HAP-1 (cell line): ENCODE data around the gene TSPAN32.

Source experiments
- DNase-seq, 2 experiments: peaks; one replicate each; pipeline ENCODE4 v3.0.0-alpha.2; 2016 to 2020; ENCODE audit warnings: low spot score in 2 of 2
- H3K27me3 ChIP-seq: fragments of 250-450 bp; sonication (Bioruptor Pico); 2 replicates; pipeline ENCODE4 v1.5.1; 2020; ENCODE audit warnings: low read depth, mild to moderate bottlenecking, moderate library complexity
- H3K36me3 ChIP-seq: fragments of 250-450 bp; sonication (Bioruptor Pico); replicated peaks from 2 replicates; pipeline ENCODE4 v1.5.1; 2020; ENCODE audit warnings: mild to moderate bottlenecking
- H3K4me1 ChIP-seq: fragments of 250-450 bp; sonication (Bioruptor Pico); 2 replicates; pipeline ENCODE4 v1.5.1; 2020; ENCODE audit warnings: mild to moderate bottlenecking
- H3K4me3 ChIP-seq: fragments of 250-450 bp; sonication (Bioruptor Pico); 2 replicates; pipeline ENCODE4 v1.5.1; 2020; ENCODE audit warnings: mild to moderate bottlenecking, moderate library complexity
- H3K9me3 ChIP-seq: fragments of 250-450 bp; sonication (Bioruptor Pico); 2 replicates; pipeline ENCODE4 v1.5.1; 2020; ENCODE audit warnings: mild to moderate bottlenecking, moderate library complexity
- in situ Hi-C: fragments of 300-500 bp; cut with MboI; formaldehyde crosslinking; loops from 3 replicates; pipeline ENCODE4 v1.14.3; 2020; ENCODE audit warnings: low sequenced_read_pairs, inconsistent platforms, mixed read lengths

Gene TSPAN32, protein sequence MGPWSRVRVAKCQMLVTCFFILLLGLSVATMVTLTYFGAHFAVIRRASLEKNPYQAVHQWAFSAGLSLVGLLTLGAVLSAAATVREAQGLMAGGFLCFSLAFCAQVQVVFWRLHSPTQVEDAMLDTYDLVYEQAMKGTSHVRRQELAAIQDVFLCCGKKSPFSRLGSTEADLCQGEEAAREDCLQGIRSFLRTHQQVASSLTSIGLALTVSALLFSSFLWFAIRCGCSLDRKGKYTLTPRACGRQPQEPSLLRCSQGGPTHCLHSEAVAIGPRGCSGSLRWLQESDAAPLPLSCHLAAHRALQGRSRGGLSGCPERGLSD

DNA sequence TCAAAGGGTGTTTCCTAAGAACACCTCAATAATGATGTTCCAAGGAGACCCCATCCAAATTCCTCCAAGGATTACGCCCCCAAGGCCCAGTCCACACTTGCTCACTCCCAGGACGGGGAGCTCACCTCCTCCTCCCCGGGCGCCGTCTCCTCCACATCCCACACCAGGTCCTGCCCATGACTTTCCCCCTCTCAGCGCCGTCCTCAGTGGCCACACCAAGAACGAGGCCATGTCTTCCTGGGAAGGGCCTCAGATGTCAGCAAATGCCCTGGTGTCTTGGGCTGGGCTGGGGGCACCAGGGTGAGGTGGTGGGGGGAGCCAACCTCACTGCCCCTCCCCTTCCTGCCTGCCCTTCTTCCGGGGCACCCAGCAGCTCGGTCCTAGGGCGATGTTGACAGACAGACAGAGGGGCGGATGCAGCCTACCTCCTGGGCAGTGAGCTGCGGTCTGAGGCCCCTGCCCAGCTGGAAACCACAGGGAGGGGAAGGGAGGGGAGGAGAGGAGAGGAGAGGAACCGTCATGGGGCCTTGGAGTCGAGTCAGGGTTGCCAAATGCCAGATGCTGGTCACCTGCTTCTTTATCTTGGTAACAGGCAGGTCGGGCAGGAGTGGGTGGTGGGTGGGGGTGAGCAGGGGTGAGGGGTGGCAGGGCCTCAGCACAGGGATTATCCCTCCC, at the start of gene TSPAN32, which contains the start of gene C11orf21:
Gene TSPAN32 (plus strand): TSS at position 383 of the 675 bp plus-strand sequence. CDS start 137 bp downstream, at position 520.
Gene C11orf21 (minus strand): TSS at position 288 of the 675 bp plus-strand sequence. CDS start 110 bp downstream, at position 178.
- H3K36me3 ChIP-seq = no peaks in the 10 kb centered on the region
- H3K4me1 ChIP-seq = no peaks in the 10 kb centered on the region
- in situ Hi-C loops = no loop called here
- H3K9me3 ChIP-seq = no peaks in the 10 kb centered on the region
- DNase-seq = peak in 1 of 2 experiments; percentile 5
- no peaks in the 10 kb centered on the region for H3K27me3 ChIP-seq
- H3K4me3 ChIP-seq = no peak within 1 kb of the TSS

DNA sequence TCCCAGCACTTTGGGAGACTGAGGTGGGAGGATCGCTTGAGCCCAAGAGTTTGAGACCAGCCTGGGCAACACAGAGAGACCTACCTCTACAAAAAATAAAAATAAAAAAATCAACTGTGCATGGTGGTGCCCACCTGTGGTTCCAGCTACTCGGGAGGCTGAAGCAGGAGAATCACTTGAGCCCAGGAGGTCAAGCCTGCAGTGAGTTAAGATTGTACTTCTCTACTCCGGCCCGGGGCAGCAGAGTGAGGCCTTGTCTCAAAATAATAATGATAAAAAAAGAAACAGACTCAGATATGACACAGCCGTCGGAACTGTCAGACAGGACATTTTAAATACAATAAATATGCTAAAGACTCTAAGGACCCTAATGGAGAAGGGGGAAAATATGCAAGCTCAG, 49.8 kb upstream of the TSPAN32 start:
- in situ Hi-C loops = no loop called here
- no peak overlapping the region for H3K4me3 ChIP-seq
- H3K9me3 ChIP-seq = no peaks in the 10 kb centered on the region
- H3K36me3 ChIP-seq = no peaks in the 10 kb centered on the region
- peaks cover 5% of the 10 kb centered on the region; the same call in 1 of the 2 replicates for H3K27me3 ChIP-seq
- H3K4me1 ChIP-seq = no peaks in the 10 kb centered on the region
- DNase-seq = no peak

DNA sequence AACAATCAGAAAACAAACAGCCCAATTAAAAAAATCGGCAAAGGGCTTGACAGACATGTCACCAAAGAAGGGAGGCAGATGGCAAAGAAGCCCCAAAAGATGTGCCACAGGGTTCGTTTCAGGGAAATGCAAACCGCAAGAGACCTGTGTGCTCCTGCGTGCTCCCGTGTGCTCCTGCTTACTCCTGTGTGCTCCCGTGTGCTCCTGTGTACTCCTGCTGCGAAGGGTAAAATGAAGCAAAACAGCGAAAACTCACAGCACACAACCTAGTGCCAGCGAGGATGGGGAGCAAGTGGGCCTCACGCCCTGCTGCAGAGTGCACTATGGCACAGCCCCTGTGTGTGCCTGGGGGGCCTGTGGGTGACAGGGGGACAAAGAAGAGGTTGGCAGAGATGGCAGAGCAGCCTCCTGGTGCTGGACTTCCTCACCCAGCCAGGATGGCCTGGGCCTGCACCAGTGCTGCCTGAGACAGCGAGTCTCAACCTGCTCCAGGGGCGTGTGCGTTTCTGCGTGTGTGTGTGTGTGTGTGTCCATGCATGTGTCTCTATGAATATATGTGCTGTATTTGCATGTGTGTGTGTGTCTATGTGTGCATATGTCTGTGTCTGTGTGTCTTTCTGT, 45.4 kb upstream of the TSPAN32 start:
- no peak for DNase-seq
- H3K4me1 ChIP-seq = no peaks in the 10 kb centered on the region
- in situ Hi-C loops = no loop called here

DNA sequence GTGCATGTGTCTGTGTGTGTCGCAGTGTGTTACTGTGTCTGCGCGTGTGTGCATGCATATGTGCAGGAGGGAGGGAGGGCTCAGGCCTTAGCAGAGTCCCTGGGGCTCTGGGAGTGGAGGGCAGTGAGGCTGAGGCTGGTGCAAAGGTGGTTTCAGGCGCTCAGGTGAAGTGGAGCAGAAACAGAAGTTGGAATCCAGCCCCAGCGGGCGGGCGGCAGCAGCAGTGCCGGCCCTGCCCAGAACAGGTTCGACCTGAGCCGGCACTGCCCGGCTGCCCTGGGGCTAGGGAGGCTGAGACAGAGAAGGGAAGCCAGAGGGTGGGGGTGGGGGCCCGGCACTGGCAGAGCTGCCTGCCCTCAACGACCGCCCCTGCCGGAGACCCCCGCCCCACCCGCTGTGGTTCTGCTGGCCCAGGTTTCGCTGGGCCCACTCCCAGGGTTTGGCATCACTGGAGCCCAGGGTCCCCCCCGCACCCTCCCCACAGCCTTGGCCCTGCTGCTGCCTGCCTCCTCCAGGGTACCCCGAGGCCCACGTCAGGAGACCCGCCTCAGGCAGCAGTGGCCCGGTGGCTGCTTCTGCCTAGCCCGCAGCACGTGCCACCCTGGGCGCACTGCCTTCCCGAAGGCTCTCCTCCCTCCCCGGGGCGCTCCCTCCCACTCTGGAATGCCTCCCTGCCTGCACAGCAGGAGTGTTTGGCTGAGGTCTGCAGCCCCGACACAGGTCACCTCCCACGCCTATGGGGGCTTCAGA, 44.7 kb upstream of the TSPAN32 start:
- in situ Hi-C loops = no loop called here
- Histone ChIP-seq H3K4me3 (no peak overlapping the region), H3K27me3 (peaks cover 5% of the 10 kb centered on the region; the same call in 1 of the 2 replicates), H3K9me3 (no peaks in the 10 kb centered on the region), H3K4me1 (no peaks in the 10 kb centered on the region), H3K36me3 (no peaks in the 10 kb centered on the region)
- DNase-seq = no peak

More for the DNA sequence above, 45.4 kb upstream of the TSPAN32 start:
- H3K9me3 ChIP-seq = no peaks in the 10 kb centered on the region
- H3K36me3 ChIP-seq = no peaks in the 10 kb centered on the region
- peaks cover 5% of the 10 kb centered on the region; the same call in 1 of the 2 replicates for H3K27me3 ChIP-seq
- no peak overlapping the region for H3K4me3 ChIP-seq

DNA sequence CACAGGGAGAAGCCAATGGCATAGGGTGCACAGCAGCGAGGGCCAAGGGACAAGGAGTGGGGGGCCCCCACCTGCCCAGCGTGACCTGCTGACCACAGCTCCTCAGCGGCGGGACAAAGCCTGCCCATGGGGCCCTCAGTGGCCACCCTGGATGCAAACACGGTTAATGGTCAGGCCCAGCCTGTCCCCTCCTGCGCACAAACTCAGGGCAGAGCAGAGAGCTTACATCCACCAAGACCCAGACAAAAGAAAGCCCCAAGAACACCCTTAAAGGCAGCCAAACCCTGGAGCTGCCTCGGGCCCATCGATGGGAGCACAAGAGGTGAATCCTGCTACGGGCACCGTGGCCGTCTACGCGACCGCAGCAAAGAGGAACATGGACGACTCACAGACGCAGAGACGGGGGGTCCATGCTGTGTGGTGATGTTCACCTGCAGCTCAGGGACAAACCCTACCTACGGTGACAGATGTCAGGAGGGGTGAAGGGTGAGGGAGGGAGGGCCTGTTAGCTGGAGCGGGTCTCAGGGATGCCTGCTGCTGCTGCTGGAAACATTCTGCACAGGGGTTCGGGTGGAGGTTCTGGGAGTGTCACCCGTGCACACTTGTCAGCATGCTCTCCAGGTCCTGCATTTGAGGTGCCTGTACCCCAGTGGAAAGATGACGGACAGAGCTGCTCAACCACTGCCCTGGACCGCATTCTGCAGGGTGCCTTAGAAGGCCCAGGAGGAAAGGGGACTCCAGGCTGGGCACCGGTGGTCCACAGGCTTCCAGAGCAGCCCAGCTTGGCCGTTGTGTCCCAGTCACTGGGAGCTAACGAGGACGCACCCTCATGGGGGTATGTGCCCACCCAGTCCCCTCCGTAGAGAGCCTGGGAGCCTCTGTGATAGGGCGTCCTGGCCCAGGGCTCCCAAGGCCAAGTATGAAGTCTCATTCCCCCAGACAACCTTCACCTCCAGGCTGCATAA, 43.0 kb upstream of the TSPAN32 start:
- peaks cover 5% of the 10 kb centered on the region; the same call in 1 of the 2 replicates for H3K27me3 ChIP-seq
- H3K4me3 ChIP-seq = no peak overlapping the region
- in situ Hi-C loops = no loop called here
- no peaks in the 10 kb centered on the region for H3K9me3 ChIP-seq
- H3K4me1 ChIP-seq = no peaks in the 10 kb centered on the region
- DNase-seq = no peak
- H3K36me3 ChIP-seq = no peaks in the 10 kb centered on the region

DNA sequence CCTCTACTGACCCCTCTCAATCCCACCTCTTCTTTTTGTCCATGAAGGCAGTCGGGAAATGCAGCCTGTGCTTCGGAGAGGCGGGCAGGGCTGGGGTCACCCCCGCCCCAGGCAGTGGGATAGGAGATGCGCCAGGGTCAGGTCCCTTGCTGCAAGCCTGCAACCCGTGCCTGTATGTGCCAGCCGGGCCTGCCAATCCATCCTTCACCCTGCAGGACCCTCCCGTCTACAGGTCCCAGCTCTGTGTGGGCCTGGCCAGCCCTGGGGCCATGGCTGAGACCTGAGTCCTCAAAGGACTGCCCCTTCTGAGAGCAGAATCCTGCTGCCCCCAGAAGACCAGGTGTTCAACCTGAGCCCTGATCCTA, 42.4 kb upstream of the TSPAN32 start:
- in situ Hi-C loops = no loop called here
- no peak for DNase-seq
- no peaks in the 10 kb centered on the region for H3K36me3 ChIP-seq
- H3K27me3 ChIP-seq = peaks cover 5% of the 10 kb centered on the region; the same call in 1 of the 2 replicates
- no peaks in the 10 kb centered on the region for H3K4me1 ChIP-seq
- no peaks in the 10 kb centered on the region for H3K9me3 ChIP-seq
- no peak overlapping the region for H3K4me3 ChIP-seq

DNA sequence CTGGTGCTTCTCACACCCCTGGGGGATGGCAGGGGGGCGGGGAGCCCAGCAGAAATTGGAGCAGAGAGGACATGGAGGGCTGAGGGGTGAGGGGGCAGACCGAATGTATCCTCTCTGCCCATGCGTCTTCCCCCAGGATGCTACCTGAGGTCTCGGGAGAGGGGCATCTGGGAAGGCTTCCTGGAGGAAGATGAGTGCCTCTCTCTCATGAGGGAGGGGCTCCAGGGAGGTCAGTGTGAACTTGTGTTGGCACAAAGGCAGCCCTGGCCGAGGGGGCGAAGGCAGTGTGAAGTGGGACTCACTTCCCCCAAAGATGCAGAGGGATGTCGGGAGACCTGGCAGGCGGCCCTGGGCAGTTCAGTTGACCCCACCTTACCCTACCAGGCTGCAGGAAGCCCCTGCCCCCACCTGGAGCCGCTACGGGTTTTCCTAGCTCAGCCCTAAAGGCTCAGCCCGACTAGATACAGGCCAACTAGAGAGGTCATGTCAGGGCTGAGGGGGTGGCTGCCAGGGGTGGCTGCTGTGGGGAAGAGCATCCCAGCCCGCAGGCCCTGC, 41.8 kb upstream of the TSPAN32 start:
- H3K27me3 ChIP-seq = peaks cover 7% of the 10 kb centered on the region; the same call in 1 of the 2 replicates
- no peaks in the 10 kb centered on the region for H3K36me3 ChIP-seq
- in situ Hi-C loops = no loop called here
- H3K9me3 ChIP-seq = no peaks in the 10 kb centered on the region
- no peak overlapping the region for H3K4me3 ChIP-seq
- no peak for DNase-seq
- no peaks in the 10 kb centered on the region for H3K4me1 ChIP-seq

DNA sequence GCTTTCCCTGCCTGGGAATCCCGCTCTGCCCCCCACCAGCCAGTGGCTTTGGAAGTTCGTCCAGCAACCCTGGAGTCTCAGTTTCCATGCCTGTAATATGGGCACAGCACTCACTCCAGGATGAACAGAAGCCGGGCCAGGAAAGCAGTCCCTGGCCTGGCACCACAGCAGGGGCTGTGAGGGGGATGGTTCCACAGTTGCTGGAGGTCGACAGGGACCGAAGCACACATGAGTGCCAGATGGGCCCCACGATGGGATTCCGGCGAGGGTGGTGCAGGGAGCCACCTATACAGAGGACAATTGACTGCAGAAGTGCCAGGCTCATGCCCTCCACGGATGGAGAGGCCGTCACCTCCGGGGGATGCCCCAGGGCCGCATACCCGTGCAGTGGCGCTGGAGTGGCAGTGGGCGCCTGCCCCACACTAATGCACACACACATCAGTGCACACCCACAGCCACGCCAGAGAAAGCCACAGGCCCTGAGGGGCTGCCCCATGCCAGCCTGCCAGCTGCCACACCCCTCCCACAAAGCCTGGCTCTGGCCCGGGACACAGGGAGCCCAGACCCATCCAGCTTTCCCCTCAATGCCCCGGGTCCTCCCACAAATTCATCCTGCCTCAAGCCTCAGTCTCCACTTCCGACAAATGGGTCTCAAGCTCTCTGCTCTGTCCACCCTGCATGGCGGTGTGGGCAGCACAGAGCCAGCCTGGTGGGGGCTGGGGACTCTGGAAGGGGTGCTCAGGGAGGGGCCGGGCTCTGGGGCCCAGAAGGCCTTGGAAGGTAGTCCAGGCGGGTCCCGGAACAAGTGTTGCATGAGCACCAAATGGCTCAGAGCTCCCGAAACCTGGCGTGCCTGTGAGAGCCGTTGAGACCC, 41.1 kb upstream of the TSPAN32 start:
- H3K9me3 ChIP-seq = no peaks in the 10 kb centered on the region
- no peak overlapping the region for H3K4me3 ChIP-seq
- in situ Hi-C loops = no loop called here
- peaks cover 6% of the 10 kb centered on the region; the same call in 1 of the 2 replicates for H3K27me3 ChIP-seq
- H3K4me1 ChIP-seq = no peaks in the 10 kb centered on the region
- no peak for DNase-seq
- H3K36me3 ChIP-seq = no peaks in the 10 kb centered on the region

DNA sequence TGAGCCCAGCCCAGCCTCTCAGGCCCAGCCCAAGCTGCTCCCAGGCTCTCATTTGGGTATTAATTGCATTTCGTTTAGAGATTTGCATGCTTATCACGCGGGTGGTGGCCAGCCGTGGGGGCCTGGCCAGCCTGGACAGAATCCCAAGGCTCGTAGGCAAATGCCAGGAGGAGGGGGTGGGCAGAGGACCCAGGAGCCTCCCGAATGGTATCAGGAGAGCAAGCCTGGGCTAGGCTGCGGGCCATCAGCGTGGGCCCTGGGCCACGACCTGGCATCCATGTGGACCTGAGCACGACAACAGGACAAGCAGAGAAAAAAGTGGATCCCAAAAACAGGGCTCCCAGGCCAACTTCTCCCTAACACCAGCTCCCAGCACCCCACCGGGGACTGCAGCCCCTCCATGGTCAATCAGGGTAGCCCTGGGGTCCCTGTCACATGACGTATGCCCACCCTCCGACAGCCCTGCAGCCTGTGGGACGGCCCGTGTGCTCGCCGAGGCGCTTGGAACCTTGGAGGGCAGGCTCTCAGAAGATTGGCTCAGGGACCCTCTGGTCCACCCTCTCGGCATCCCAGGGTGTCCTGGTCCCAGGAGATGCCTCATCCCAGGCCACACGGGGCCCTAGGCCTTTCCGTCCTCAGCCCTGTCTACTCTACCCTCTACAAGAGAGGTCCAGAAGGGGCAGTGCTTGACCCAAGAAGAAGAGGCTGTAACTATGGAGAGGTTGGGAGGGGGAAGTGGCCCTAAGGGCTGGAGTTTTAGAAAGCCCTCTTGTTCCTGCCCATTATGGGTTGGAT, 40.2 kb upstream of the TSPAN32 start:
- Histone ChIP-seq H3K4me1 (no peaks in the 10 kb centered on the region), H3K27me3 (0 out of 2 replicates have a peak, but pooled peaks cover 5% of the 10 kb centered on the region), H3K36me3 (no peaks in the 10 kb centered on the region), H3K9me3 (no peaks in the 10 kb centered on the region), H3K4me3 (no peak overlapping the region)
- in situ Hi-C loops = no loop called here
- DNase-seq = no peak

DNA sequence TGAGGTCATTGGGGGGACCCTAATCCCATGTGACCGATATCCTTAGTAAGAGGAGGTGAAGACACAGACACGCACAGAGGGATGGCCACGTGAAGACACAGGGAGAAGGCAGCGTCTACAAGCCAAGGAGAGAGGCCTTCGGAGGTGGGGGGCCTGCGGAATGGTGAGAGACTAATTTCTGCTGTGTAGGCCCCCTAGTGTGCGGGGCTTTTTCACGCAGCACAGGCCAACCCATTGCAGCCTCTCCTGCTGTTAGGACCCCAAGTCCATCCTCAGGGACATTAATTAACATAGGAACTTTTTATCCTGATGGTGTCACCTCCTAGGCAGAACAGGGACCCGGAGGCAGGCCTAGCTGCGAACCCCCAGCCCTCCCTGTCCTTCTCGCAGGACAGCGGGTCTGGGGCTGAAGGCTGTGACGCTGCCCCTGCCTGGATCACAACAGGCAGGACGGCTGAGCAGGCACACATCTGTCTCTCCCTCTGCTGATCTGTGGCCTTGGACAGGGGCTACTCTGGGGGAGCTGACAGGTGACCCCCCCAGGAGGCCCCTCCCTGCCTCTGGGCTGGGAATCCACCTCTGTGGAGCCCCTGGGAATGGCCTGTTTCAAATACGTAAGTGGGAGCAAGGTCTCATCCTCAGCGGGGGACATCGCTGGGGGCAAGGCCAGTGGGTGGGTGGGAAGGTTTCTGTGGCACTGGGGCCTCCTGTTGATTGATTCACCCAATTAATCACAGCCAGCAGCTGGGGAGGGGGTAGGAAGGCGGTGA, 39.3 kb upstream of the TSPAN32 start:
- Histone ChIP-seq H3K36me3 (no peaks in the 10 kb centered on the region), H3K27me3 (0 out of 2 replicates have a peak, but pooled peaks cover 5% of the 10 kb centered on the region), H3K4me3 (no peak overlapping the region), H3K9me3 (no peaks in the 10 kb centered on the region), H3K4me1 (no peaks in the 10 kb centered on the region)
- in situ Hi-C loops = no loop called here
- DNase-seq = no peak
